BLaER1 treated with 17β-estradiol and CSF1 and Interleukin-3, amounts not matched to agents 10 nM and 100 nM (cell line): ENCODE data around the gene TUT4.

ENCODE experiments used
- H3K27ac ChIP-seq, 11 experiments: shearing (Covaris generic); formaldehyde crosslinking; 2 replicates each; pipeline ENCODE4 v1.8.1; 2022
- H3K27me3 ChIP-seq, 11 experiments: shearing (Covaris generic); formaldehyde crosslinking; 2 replicates each; pipeline ENCODE4 v1.8.1; 2022
- H3K36me3 ChIP-seq, 11 experiments: shearing (Covaris generic); formaldehyde crosslinking; 2 replicates each; pipeline ENCODE4 v1.8.1; 2022
- H3K4me1 ChIP-seq, 10 experiments: shearing (Covaris generic); formaldehyde crosslinking; 2 replicates each; pipeline ENCODE4 v1.8.1; 2022
- H3K4me2 ChIP-seq, 11 experiments: shearing (Covaris generic); formaldehyde crosslinking; 2 replicates each; pipeline ENCODE4 v1.8.1; 2022
- H3K4me3 ChIP-seq, 10 experiments: shearing (Covaris generic); formaldehyde crosslinking; 2 replicates each; pipeline ENCODE4 v1.8.1; 2022
- H3K9ac ChIP-seq, 11 experiments: shearing (Covaris generic); formaldehyde crosslinking; 2 replicates each; pipeline ENCODE4 v1.8.1; 2022
- H3K9me3 ChIP-seq, 11 experiments: shearing (Covaris generic); formaldehyde crosslinking; replicated peaks in 1 of 11; 2 replicates each; pipeline ENCODE4 v1.8.1; 2022
- H4K20me1 ChIP-seq, 11 experiments: shearing (Covaris generic); formaldehyde crosslinking; 2 replicates each; pipeline ENCODE4 v1.8.1; 2022
- Cebpa-rat ChIP-seq, 11 experiments: shearing (Covaris generic); IDR thresholded peaks; 2 replicates each; pipeline ENCODE4 v1.8.1; 2022

TUT4 gene

GRCh38 chr1:52562766-52563165 lies 9.9 kb upstream of the TUT4 start:
- no peak overlapping the region for H3K9ac ChIP-seq
- peaks cover 0 to 11% (median 6%) of the 10 kb centered on the region in 11 experiments; a peak in 8 of 22 replicates for H3K9me3 ChIP-seq
- no peak overlapping the region for H3K27ac ChIP-seq
- H3K27me3 ChIP-seq, result 0 out of 22 replicates have a peak, but pooled peaks cover 0 to 6% (median 0%) of the 10 kb centered on the region in 11 experiments
- H3K4me1 ChIP-seq, result peaks cover 0 to 4% (median 3%) of the 10 kb centered on the region in 10 experiments; a peak in 13 of 20 replicates
- H3K36me3 ChIP-seq, result no peaks in the 10 kb centered on the region
- no peak overlapping the region for H3K4me3 ChIP-seq
- H4K20me1 ChIP-seq, result no peaks in the 10 kb centered on the region
- TF ChIP-seq Cebpa-rat (IDR thresholded peaks at IDR 0.05), result no peak
- H3K4me2 ChIP-seq, result no peak overlapping the region

DNA sequence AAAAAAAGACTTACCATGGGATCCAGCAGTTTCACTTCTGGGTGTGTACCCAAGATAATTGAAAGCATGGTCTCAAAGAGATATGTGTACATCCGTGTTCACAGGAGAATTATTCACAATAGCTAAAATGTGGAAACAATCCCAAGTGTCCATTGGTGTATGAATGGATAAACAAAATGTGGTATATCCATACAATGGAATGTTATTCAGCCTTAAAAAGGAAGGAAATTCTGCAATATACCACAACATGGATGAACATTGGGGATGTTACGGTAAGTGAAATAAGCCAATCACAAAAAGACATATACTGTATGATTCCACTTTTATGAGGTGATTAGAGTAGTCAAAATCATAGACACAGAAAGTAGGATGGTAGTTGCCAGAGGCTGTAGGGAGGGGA lies 7.0 kb upstream of the TUT4 start:
- Histone ChIP-seq H3K9me3 (peaks cover 0 to 11% (median 6%) of the 10 kb centered on the region in 11 experiments; a peak in 8 of 22 replicates), H3K4me2 (no peak overlapping the region), H3K4me3 (no peak overlapping the region), H3K27me3 (no peaks in the 10 kb centered on the region), H3K27ac (no peak overlapping the region), H4K20me1 (no peaks in the 10 kb centered on the region), H3K9ac (no peak overlapping the region), H3K4me1 (peaks cover 0 to 7% (median 5%) of the 10 kb centered on the region in 10 experiments; a peak in 16 of 20 replicates), H3K36me3 (no peaks in the 10 kb centered on the region)
- TF ChIP-seq Cebpa-rat (IDR thresholded peaks at IDR 0.05), result no peak

DNA sequence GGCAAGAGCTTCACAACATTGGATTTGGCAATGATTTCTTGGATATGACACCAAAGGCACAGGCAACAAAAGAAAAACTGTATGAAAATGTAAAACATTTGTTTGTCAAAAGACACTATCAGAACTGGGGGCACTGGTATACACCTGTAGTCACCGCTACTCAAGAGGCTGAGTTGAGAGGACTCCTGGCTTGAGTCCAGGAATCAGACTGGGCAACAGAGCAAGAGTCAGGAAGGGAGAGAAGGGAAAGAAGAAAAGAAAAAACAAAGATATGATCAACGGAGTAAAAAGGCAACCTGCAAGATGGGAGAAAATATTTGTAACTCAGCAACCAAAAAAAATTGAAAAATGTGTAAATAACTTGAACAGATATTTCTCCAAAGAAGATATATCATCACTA lies 6.0 kb upstream of the TUT4 start:
- H3K27ac ChIP-seq, result no peak overlapping the region
- H3K9ac ChIP-seq, result no peak overlapping the region
- H4K20me1 ChIP-seq, result no peaks in the 10 kb centered on the region
- no peak for TF ChIP-seq Cebpa-rat (IDR thresholded peaks at IDR 0.05)
- peaks cover 6 to 16% (median 14%) of the 10 kb centered on the region in 10 experiments for H3K4me1 ChIP-seq
- H3K9me3 ChIP-seq, result peaks cover 0 to 11% (median 6%) of the 10 kb centered on the region in 11 experiments; a peak in 8 of 22 replicates
- H3K27me3 ChIP-seq, result no peaks in the 10 kb centered on the region
- H3K4me3 ChIP-seq, result no peak overlapping the region
- H3K4me2 ChIP-seq, result no peak overlapping the region
- no peaks in the 10 kb centered on the region for H3K36me3 ChIP-seq

GRCh38 chr1:52556641-52557360 lies 3.9 kb upstream of the TUT4 start:
- no peak for TF ChIP-seq Cebpa-rat (IDR thresholded peaks at IDR 0.05)
- Histone ChIP-seq H3K27me3 (no peaks in the 10 kb centered on the region), H3K36me3 (no peaks in the 10 kb centered on the region), H3K9me3 (peaks cover 0 to 11% (median 6%) of the 10 kb centered on the region in 11 experiments; a peak in 8 of 22 replicates), H3K4me3 (no peak overlapping the region), H3K27ac (no peak overlapping the region), H3K9ac (no peak overlapping the region), H4K20me1 (peaks cover 0 to 9% (median 0%) of the 10 kb centered on the region in 11 experiments; a peak in 7 of 22 replicates), H3K4me1 (peaks cover 9 to 18% (median 16%) of the 10 kb centered on the region in 10 experiments), H3K4me2 (no peak overlapping the region)

DNA sequence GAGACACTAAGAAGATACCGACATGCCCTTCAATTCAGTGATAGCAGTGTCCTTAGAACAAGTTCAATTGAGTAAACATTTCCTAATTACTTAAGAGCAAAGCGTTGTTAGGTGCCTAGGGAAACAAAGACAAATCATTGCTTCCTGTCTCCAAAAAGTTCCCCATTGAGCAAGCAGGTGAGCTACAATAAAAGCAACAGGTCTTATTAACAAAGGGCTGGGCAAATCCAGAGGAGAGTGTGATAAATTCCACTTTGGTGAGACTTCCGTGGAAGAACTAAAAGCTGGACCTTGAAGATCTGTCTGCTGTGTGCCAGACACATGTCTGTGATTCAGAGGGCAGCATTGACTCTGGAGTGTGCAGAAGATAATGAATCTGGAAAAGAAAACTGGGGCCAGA lies 1.9 kb upstream of the TUT4 start:
- no peaks in the 10 kb centered on the region for H3K27me3 ChIP-seq
- no peak for TF ChIP-seq Cebpa-rat (IDR thresholded peaks at IDR 0.05)
- peak overlapping the region in 7 of 10 experiments; percentile 85 to 99 (median 94); a peak in 12 of 20 replicates for H3K4me3 ChIP-seq
- peak overlapping the region in 9 of 11 experiments; percentile 93 to 99 (median 98); a peak in 16 of 22 replicates for H3K27ac ChIP-seq
- H3K4me1 ChIP-seq, result peaks cover 18 to 36% (median 24%) of the 10 kb centered on the region in 10 experiments
- peaks cover 0 to 4% (median 0%) of the 10 kb centered on the region in 11 experiments; a peak in 1 of 22 replicates for H3K36me3 ChIP-seq
- peaks cover 0 to 30% (median 16%) of the 10 kb centered on the region in 11 experiments; a peak in 17 of 22 replicates for H4K20me1 ChIP-seq
- H3K4me2 ChIP-seq, result peak overlapping the region; percentile 82 to 96 (median 89); a peak in 21 of 22 replicates
- H3K9ac ChIP-seq, result peak overlapping the region; percentile 91 to 99 (median 98); a peak in 19 of 22 replicates
- peaks cover 0 to 6% (median 0%) of the 10 kb centered on the region in 11 experiments; a peak in 4 of 22 replicates for H3K9me3 ChIP-seq

DNA sequence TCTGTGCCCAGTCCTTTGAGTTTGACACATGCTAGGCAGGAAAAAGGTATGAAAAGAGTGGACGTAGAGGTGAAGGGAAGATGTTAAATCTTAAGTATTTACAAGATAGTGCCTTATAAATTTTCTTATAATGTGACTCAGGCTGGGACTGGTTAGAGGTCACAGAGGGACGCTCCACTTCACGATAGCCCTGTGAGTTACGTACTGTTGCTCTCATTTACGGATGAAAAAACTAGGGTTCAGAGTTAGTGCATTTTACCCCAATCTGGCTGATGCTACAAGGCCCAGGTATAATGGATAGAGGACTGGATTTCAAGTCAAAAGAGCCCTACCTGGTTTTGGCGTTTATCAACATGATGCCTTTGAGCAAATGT lies 1.4 kb upstream of the TUT4 start:
- Histone ChIP-seq H3K4me1 (peaks cover 18 to 37% (median 26%) of the 10 kb centered on the region in 10 experiments), H3K27ac (peak overlapping the region; percentile 89 to 99 (median 97); a peak in 20 of 22 replicates), H3K36me3 (peaks cover 0 to 4% (median 0%) of the 10 kb centered on the region in 11 experiments; a peak in 1 of 22 replicates), H3K9me3 (0 out of 22 replicates have a peak, but pooled peaks cover 0 to under 1% (median 0%) of the 10 kb centered on the region in 11 experiments), H4K20me1 (peaks cover 0 to 35% (median 21%) of the 10 kb centered on the region in 11 experiments; a peak in 17 of 22 replicates), H3K4me3 (peak overlapping the region; percentile 85 to 99 (median 95)), H3K27me3 (no peaks in the 10 kb centered on the region), H3K9ac (peak overlapping the region; percentile 91 to 99 (median 98)), H3K4me2 (peak overlapping the region; percentile 82 to 96 (median 89))
- TF ChIP-seq Cebpa-rat (IDR thresholded peaks at IDR 0.05), result no peak

DNA sequence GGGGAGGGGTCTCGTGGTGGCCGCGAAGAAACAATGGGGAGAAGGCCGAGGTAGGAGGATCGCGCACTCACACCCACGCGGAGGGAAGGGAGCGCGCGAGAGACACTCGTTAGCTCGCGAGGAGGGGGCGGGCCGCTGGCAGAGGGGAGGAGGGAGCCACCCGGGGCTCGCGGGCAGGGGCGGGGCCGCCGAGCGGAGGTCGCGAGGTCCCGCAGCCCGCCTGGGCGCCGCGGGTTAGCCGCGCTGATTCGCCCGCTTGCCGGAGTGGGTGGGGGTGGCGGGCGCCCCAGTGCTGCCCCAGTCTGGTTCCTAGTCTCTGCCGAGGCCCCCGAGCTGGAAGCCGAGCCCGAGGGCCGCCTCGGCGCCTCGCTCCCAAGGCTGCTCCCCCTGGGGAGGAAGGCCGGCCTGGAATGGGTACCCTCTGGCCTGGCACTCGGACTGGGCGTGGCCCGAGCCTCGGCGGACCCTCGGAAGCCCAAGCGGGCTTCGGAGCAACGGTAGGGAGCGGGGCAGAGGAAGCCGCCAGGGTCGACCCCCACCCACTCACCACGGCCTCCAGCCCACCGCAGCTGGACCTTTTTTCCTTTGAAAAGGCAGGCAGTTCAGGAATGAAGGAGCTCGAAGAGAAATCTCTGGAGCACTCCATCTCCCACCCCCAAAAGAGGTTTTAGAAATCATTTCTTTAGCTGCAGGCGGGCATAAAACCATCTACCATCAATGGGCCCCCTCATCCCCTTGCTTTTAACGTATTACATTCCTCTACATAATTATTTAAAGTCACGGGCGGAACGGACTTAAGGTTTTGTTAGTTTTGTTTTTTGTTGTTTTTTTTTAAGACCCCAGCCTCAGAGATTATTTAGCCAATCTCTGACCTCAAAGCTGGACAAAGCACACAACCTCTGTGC lies 722 bp upstream of the TUT4 start:
- no peak for TF ChIP-seq Cebpa-rat (IDR thresholded peaks at IDR 0.05)
- H4K20me1 ChIP-seq, result peaks cover 0 to 41% (median 27%) of the 10 kb centered on the region in 11 experiments; a peak in 17 of 22 replicates

GRCh38 chr1:52552236-52552504 lies 722 bp downstream of the TUT4 start:
- H3K4me3 ChIP-seq, result peak overlapping the region; percentile 85 to 99 (median 95)
- H3K4me2 ChIP-seq, result peak overlapping the region; percentile 75 to 92 (median 83)
- H3K27me3 ChIP-seq, result no peaks in the 10 kb centered on the region
- H4K20me1 ChIP-seq, result peaks cover 0 to 55% (median 33%) of the 10 kb centered on the region in 11 experiments; a peak in 18 of 22 replicates
- H3K4me1 ChIP-seq, result peaks cover 18 to 37% (median 27%) of the 10 kb centered on the region in 10 experiments
- peak overlapping the region; percentile 91 to 99 (median 98) for H3K9ac ChIP-seq
- H3K9me3 ChIP-seq, result peaks cover 0 to 9% (median 5%) of the 10 kb centered on the region in 11 experiments; a peak in 17 of 22 replicates
- H3K36me3 ChIP-seq, result peaks cover 0 to 16% (median 4%) of the 10 kb centered on the region in 11 experiments; a peak in 14 of 22 replicates
- TF ChIP-seq Cebpa-rat (IDR thresholded peaks at IDR 0.05), result peak in 7 of 11 experiments; percentile 21 to 83 (median 71); a peak in 14 of 22 replicates
- peak overlapping the region; percentile 89 to 99 (median 97) for H3K27ac ChIP-seq

More for the DNA sequence above, 722 bp upstream of the TUT4 start:
- H3K4me1 ChIP-seq, result peaks cover 18 to 37% (median 27%) of the 10 kb centered on the region in 10 experiments
- peak overlapping the region; percentile 85 to 99 (median 95) for H3K4me3 ChIP-seq
- no peaks in the 10 kb centered on the region for H3K9me3 ChIP-seq
- H3K4me2 ChIP-seq, result peak overlapping the region; percentile 82 to 96 (median 89)
- H3K27me3 ChIP-seq, result no peaks in the 10 kb centered on the region
- peak overlapping the region; percentile 91 to 99 (median 98) for H3K9ac ChIP-seq
- H3K36me3 ChIP-seq, result peaks cover 0 to 4% (median 0%) of the 10 kb centered on the region in 11 experiments; a peak in 2 of 22 replicates
- H3K27ac ChIP-seq, result peak overlapping the region; percentile 89 to 99 (median 97)
